ENCODE measurements around the gene RPS6KB1. TPM values are rescaled to one million over a fixed set of nuclear protein-coding genes. Genes with fewer than 3 reads are reported as not detected.
"Not testable (repeated sequence)": the region's sequence is repeated elsewhere in the genome, so short reads cannot be mapped to it uniquely, and the experiment has no call there.

Gene RPS6KB1
- total RNA-seq, 1 donor from 2014 or later = 24.0 TPM

DNA sequence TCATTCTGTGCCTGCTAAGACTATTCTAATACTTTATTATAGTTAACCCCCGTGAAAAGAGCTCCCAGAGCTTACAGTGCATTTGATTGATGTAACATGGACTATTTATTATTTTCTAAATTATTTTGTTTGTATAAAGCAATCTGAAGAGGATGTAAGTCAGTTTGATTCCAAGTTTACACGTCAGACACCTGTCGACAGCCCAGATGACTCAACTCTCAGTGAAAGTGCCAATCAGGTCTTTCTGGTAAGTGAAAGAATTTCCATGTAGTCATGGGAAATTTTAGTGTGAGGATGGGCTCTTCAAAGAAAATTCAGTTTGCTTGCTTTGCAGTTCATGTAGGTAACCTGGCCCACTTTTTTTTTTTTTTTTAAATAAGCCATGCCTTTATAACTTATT is 47.8 kb downstream of the RPS6KB1 start:
- DNase-seq (ENCODE audit: low read depth, low spot score) = not testable (repeated sequence)

DNA sequence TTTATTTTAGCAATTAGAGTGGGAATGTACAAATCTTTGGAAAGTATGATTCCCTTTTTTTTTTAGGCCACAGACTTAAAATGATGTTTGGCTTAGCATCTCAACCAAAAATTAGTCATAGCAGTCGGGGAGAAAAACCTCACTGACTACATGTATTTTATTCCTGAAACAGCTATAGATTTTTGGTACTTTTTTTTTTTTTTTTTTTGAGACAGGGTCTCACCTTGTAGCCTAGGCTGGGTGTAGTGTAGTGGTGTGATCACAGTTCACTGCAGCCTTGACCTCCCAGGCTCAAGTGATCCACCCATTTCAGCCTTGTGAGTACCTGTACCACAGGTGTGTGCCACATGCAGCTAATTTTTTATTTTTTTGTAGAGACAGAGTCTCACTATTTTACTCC is 48.2 kb downstream of the RPS6KB1 start:
- DNase-seq (ENCODE audit: low read depth, low spot score) = no peak

DNA sequence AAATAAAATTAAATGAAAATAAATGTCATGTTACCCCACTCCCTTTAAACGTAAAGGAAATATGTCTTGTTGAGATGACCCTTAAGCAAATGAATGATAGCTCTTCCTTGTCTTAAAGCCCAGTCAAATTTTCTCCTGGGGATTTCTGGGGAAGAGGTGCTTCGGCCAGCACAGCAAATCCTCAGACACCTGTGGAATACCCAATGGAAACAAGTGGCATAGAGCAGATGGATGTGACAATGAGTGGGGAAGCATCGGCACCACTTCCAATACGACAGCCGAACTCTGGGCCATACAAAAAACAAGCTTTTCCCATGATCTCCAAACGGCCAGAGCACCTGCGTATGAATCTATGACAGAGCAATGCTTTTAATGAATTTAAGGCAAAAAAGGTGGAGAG is 53.5 kb downstream of the RPS6KB1 start:
- not testable (repeated sequence) for DNase-seq (ENCODE audit: low read depth, low spot score)

DNA sequence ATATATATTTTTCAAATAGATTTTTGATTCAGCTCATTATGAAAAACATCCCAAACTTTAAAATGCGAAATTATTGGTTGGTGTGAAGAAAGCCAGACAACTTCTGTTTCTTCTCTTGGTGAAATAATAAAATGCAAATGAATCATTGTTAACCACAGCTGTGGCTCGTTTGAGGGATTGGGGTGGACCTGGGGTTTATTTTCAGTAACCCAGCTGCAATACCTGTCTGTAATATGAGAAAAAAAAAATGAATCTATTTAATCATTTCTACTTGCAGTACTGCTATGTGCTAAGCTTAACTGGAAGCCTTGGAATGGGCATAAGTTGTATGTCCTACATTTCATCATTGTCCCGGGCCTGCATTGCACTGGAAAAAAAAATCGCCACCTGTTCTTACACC is 54.4 kb downstream of the RPS6KB1 start:
- DNase-seq (ENCODE audit: low read depth, low spot score) = not testable (repeated sequence)

DNA sequence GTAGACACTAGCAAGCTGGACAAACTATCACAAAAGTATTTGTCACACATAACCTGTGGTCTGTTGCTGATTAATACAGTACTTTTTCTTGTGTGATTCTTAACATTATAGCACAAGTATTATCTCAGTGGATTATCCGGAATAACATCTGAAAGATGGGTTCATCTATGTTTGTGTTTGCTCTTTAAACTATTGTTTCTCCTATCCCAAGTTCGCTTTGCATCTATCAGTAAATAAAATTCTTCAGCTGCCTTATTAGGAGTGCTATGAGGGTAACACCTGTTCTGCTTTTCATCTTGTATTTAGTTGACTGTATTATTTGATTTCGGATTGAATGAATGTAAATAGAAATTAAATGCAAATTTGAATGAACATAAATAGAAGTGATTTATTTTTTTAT is 57.1 kb downstream of the RPS6KB1 start:
- no peak for DNase-seq (ENCODE audit: low read depth, low spot score)

DNA sequence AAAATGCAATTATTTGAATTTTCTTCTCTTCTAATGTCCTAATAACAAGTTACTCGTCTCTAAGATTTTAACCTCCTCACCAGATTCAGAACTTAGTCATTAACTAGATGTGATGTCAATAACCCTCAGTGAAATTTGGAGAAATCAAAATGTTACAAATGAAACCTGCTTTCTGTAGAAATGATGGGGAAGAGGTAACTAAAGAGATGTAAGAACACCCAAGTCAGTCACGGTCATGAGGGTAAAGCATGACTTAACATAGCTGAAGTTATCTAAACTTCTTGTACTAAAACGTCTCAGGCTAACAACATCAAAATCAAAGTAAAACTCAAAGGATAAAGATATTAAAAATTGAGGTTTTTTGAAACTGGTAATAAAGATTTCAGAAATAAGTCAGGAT is 61.9 kb downstream of the RPS6KB1 start:
- DNase-seq (ENCODE audit: low read depth, low spot score) = no peak

DNA sequence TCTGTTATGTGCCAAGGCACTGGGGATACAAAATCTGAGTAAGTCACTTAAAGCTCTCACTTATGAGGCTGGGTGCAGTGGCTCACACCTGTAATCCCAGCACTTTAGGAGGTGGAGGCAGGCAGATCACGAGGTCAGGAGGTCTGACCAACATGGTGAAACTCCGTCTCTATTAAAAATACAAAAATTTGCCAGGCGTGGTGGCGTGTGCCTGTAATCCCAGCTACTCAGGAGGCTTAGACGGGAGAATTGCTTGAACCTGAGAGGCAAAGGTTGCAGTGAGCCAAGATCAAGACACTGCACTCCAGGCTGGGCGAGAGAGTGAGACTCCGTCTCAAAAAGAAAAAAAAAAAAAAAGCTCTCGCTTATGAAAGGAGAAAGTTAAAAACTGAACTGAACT is 66.7 kb downstream of the RPS6KB1 start:
- DNase-seq (ENCODE audit: low read depth, low spot score) = not testable (repeated sequence)

DNA sequence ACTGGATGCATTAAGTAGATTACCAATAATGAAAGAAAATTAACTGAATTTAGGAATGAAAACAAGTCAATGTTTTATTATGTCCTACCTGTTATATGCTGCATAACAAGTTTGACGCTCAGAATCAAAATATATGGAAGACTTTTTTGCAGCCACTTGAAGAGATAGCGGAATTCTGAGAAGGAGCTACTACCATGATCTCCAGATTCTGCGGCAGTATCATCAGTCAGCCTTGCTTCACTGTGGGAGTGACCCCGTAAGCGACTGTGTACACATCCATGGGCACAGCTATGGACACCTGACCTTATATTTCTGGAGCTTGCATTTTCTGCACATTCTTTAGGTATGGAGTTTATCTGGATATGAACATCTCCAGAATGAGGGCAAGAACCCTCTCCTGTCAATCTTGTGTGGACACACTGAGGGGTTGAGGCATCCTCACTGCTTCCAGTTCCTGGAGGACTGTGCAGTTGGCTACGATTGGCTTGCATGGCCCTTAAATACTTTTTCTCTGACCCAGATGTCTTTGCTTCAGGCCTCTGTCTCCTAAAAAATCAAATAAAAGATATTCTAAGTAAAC is 69.9 kb downstream of the RPS6KB1 start:
- DNase-seq (ENCODE audit: low read depth, low spot score) = no peak

DNA sequence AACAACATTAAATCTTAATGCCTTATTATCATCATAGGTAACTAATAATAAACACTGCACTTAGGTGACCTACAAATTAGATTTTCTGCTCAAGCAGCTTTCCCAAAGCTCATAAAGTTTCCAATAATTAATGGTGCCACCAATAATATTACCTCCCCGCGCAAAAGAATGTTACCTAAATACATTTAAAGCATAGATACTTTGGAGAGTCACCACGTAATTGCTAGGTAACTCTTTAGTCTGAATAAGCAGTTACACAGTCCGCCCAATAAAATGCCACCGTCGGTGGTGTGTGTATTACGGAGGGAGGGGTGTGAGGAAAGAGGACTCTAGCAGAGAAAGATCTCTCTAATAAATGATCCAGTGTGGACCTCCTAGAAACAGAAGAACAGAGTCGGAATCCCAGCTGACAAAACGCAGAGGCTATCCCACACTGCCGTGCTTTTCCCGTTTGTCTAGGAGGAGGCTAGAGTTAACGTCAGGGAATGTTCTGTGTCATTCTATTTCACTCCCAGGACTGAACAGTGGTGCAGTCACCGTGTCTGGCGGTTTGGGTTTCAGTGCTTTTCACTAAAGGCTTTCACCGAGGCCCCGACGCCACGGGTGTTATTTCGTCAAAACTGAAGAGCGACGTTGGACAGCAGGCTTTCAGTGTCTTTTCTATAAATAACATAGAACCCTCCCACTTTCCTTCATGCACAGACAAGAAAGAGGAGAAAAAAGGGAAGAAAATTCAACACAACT is 71.0 kb downstream of the RPS6KB1 start:
- no peak for DNase-seq (ENCODE audit: low read depth, low spot score)

DNA sequence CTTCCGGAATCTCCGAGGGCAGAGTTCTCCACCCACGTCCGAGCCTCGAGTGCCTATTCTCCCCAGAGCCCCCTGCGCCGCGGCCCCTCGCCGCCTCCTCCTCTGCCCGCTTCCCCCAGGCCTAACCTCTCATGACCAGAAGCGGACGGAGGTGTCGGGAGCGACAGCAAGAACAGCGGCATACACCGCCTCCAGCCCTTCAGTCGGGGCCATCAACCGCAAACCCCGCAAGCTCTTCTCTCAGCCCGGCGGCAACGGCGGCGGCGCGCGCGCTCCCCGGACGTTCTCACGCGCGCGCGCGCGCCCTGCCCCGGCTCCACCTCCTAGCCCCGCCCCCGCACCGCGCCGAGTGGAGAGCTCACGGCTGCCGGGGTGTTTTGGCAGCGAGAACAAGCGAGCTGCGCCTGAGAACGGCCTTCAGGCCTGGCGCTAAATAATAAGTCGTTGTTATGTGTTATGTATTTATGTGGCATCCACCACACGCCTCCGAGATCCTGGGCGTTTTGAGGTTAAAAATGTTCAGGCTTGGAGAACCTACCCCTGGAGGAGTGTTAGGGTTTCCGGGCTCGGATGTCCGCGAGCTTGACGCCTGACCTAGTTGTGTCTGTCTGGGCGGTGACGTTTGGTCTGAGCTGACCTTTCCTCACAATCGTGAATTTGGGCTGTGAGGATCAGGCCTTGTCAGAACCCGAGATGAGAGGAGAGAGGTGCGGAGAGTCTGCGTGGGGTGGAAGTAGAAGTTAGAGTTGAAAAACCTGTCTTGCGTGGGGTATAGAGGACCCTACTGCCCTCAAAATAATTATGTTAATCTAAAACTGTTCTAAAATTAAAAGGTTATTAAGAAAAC is 71.8 kb downstream of the RPS6KB1 start, which contains the start of gene RNFT1:
Gene RNFT1 (minus strand): TSS at position 259 of the 847 bp plus-strand sequence. CDS start 77 bp downstream, at position 182.
- DNase-seq (ENCODE audit: low read depth, low spot score) = no peak

DNA sequence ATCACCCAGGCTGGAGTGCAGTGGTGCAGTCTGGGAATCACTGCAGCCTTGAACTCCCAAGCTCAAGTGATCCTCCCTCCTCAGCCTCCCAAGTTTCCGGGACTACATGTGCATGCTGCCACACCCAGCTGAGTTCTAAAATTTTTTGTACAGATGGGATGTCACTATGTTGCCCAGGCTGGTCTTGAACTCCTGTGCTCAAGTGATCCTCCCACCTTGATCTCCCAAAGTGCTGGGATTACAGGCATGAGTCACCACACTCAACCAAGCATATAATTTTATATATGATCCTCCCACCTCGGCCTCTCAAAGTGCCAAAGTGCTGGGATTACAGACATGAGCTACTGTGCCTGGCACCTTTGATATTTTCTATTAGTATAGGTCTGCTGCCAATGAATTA is 78.8 kb downstream of the RPS6KB1 start:
- not testable (repeated sequence) for DNase-seq (ENCODE audit: low read depth, low spot score)

DNA sequence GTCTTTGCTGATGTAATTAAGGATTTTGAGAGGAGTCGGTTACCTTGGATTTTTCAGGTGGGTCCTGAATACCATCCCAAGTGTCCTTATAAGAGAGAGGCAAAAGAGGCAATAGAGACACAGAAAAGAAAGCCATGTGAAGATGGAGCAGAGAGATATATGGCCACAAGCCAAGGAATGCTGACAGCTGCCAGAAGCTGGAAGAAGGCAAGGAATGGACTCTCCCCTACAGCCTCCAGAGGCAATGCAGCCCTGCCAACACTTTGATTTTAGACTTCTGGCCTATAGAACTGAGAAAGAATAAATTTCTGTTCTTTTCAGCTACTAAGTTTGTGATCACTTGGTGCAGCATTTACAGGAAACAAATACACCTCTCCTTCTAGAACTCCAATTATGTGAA is 79.9 kb downstream of the RPS6KB1 start:
- no peak for DNase-seq (ENCODE audit: low read depth, low spot score)

DNA sequence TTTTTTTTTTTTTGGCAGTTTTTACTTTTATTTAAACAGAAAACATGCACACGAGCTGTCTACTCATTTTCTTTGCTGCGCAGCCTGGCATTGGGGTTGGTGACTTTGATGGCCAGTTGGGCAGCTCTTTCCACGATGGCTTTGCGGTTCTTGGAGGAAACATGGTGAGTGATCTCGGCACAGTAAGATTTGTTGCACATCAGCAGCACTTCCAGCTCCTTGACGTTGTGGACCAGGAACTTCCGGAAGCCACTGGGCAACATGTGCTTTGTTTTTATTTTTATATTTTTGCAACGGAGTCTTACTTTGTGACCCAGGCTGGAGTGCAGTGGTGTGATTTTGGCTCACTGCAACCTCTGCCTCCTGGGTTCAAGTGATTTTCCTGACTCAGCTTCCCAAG is 80.6 kb downstream of the RPS6KB1 start:
- not testable (repeated sequence) for DNase-seq (ENCODE audit: low read depth, low spot score)

DNA sequence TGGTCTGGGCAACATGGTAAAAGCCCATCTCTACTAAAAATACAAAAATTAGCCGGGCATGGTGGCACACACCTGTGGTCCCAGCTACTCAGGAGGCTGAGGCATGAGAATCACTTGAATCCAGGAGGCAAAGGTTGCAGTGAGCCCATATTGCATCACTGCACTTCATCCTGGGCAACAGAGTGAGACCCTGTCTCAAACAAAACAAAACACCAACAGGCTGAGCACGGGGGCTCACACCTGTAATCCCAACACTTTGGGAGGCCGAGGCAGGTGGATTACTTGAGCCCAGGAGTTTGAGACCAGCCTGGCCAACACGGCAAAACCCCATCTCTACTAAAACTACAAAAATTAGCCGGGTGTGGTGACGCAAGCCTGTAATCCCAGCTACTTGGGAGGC is 82.2 kb downstream of the RPS6KB1 start:
- not testable (repeated sequence) for DNase-seq (ENCODE audit: low read depth, low spot score)

DNA sequence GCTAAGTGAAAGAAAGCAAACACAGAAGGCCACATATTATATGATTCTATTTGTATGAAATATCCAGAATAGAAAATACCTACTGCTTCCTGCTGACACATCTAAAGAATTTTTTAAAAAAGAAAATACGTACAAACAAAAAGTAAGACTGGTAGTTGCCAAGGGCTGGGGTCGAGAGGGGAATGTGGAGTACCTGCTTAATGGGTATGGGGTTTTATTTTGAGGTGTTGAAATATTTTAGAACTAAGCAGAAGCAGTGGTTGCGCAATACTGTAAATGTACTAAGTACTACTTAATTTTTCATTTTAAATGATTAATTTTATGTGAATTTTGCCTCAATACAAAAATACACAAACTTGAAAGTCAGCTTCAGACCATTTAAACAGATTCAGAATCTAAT is 103.7 kb downstream of the RPS6KB1 start:
- not testable (repeated sequence) for DNase-seq (ENCODE audit: low read depth, low spot score)

Other genes starting within 250 kb of the RPS6KB1 start
- 52.5 and 53.0 TPM in 2 replicates for gene PTRH2, start 185.7 kb upstream of the RPS6KB1 start, total RNA-seq
- gene VMP1, start 185.5 kb upstream of the RPS6KB1 start, total RNA-seq = 132 and 197 TPM in 2 replicates
- 6.8 and 11.5 TPM in 2 replicates for gene TUBD1, start 178 bp upstream of the RPS6KB1 start, total RNA-seq
- gene RNFT1, start 71.6 kb downstream of the RPS6KB1 start, total RNA-seq = 12.9 and 29.6 TPM in 2 replicates
- gene HEATR6, start 185.8 kb downstream of the RPS6KB1 start, total RNA-seq = 9.4 and 10.2 TPM in 2 replicates